SK-N-SH treated with all-trans-retinoic acid at 6 μM for 48 hours (cell line): ENCODE measurements around the gene LENG1.

Source experiments
- CREB5 ChIP-seq: fragments of 250-450 bp; sonication (Bioruptor Pico); IDR thresholded peaks from 2 replicates; pipeline ENCODE4 v1.5.1; 2020; ENCODE audit warnings: low read depth, mild to moderate bottlenecking, moderate library complexity
- PATZ1 ChIP-seq: fragments of 250-450 bp; sonication (Bioruptor Pico); IDR thresholded peaks from 2 replicates; pipeline ENCODE4 v1.8.0; 2020; ENCODE audit warnings: mild to moderate bottlenecking, moderate library complexity, borderline replicate concordance
- POU6F1 ChIP-seq: fragments of 250-450 bp; sonication (Bioruptor Pico); IDR thresholded peaks from 2 replicates; pipeline ENCODE4 v1.8.0; 2021; ENCODE audit warnings: low read depth, mild to moderate bottlenecking, moderate library complexity, borderline replicate concordance
- SNAI2 ChIP-seq: fragments of 250-450 bp; sonication (Bioruptor Pico); IDR thresholded peaks from 2 replicates; pipeline ENCODE4 v1.5.0; 2020; ENCODE audit warnings: mild to moderate bottlenecking, moderate library complexity
- TCF4 ChIP-seq: fragments of 250-450 bp; sonication (Bioruptor Pico); IDR thresholded peaks from 2 replicates; pipeline ENCODE4 v1.8.0; 2021; ENCODE audit warnings: mild to moderate bottlenecking, moderate library complexity, borderline replicate concordance
- ZFP3 ChIP-seq: fragments of 250-450 bp; sonication (Bioruptor Pico); IDR thresholded peaks from 2 replicates; pipeline ENCODE4 v1.5.0; 2020; ENCODE audit warnings: mild to moderate bottlenecking, moderate library complexity
- ZFP30 ChIP-seq: fragments of 450-650 bp; formaldehyde crosslinking; IDR thresholded peaks from 2 replicates; pipeline ENCODE4 v1.5.0; 2022; ENCODE audit warnings: mild to moderate bottlenecking, moderate library complexity
- ZNF70 ChIP-seq: fragments of 450-650 bp; formaldehyde crosslinking; IDR thresholded peaks from 2 replicates; pipeline ENCODE4 v1.5.0; 2020; ENCODE audit warnings: mild to moderate bottlenecking, moderate library complexity

GRCh38 chr19:54180691-54181091 is 21.2 kb upstream of the LENG1 start:
- no peak for TF ChIP-seq PATZ1 (CRISPR knock-in tag)
- TF ChIP-seq ZFP3 (CRISPR knock-in tag) = no peak
- no peak for TF ChIP-seq TCF4 (CRISPR knock-in tag)
- TF ChIP-seq SNAI2 (CRISPR knock-in tag) = no peak
- TF ChIP-seq CREB5 = no peak
- TF ChIP-seq ZFP30 (CRISPR knock-in tag) = no peak
- no peak for TF ChIP-seq ZNF70
- TF ChIP-seq POU6F1 (CRISPR knock-in tag) = no peak
